CD4-positive, alpha-beta T cell treated with Interleukin-1 beta for 1 hour (primary cell): ENCODE results near the gene CD80.
A peak's percentile ranks its signal among the peaks of the same experiment; 100 is the strongest.
"Not testable (repeated sequence)": the region's sequence is repeated elsewhere in the genome, so short reads cannot be mapped to it uniquely, and the experiment has no call there.

ENCODE experiments used
- DNase-seq, 2 donors: peaks; one replicate each; pipeline ENCODE4 v3.0.0-alpha.2; 2020 to 2022

Gene CD80, protein sequence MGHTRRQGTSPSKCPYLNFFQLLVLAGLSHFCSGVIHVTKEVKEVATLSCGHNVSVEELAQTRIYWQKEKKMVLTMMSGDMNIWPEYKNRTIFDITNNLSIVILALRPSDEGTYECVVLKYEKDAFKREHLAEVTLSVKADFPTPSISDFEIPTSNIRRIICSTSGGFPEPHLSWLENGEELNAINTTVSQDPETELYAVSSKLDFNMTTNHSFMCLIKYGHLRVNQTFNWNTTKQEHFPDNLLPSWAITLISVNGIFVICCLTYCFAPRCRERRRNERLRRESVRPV

DNA sequence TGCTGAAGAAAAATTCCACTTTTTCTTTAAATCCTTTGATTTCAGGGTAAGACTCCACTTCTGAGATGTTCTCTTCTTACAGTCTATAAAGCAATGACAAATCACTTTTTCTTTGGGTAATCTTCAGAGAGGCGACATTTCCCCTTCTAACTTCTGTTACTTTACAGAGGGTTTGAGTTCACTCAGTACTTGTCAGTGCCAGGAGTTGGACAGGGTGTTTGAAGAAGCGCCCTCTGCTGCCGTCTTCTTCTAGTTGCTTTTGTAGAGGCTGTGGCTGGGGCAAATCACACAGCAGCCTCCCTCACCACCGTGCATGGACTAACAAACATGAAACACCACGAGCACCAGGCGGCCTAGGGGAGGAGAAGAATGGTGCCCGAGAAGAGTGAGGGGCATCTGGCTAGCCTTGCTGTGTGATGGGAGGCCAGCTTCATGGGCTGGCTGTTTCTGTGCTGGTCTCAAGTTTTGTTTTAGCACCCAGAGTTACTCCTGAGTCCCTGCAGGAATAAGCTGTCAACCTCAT lies at the start of gene CD80:
CD80 (minus strand) TSS at position 174 of the 523 bp plus-strand sequence. CDS start 1,886 bp downstream, outside the sequence.
- peak; percentile 66 to 79 for DNase-seq

DNA sequence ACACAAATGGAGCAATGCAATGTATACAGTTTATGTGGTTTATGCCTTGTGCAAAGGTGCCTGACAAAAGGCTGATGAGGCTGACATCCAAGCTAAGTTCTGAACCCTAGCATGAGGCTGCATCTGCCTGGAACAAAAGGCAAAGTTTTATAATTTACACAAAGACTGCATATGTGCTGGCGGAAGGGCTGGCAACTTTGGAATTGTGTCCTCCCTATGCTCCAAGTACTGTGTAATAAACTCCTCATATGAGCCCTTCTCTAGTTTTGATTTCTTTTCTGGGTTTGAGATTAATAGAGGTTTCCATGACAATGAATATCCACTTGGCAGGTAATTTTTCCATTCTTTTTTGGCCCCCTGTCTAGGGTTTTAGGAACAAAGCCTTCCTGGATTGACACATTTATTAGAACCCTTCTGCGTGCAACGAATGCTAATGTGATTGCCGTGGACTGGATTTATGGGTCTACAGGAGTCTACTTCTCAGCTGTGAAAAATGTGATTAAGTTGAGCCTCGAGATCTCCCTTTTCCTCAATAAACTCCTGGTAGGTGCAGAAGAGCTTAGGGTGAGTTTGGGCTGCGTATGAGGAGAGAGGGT lies 49.1 kb upstream of the CD80 start:
- DNase-seq: no peak

DNA sequence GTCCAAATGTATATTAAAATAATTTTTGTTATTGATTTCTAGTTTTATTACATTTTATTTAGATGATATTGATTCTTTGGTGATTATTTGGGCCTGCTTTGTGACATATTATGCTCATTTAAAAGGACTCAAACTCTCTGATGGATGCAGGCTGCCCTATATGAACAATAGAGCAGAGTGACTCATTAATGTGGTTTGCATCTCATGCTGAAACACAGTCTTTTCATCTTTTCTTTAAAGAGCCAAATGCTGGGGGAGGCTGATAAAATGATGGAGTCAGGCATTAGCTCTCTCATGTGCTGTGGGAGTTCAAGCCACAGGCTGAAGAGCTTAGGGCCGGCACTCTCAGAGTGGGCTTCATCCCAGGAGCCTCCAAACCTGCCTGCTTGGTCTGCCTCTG lies 45.5 kb upstream of the CD80 start:
- no peak for DNase-seq

DNA sequence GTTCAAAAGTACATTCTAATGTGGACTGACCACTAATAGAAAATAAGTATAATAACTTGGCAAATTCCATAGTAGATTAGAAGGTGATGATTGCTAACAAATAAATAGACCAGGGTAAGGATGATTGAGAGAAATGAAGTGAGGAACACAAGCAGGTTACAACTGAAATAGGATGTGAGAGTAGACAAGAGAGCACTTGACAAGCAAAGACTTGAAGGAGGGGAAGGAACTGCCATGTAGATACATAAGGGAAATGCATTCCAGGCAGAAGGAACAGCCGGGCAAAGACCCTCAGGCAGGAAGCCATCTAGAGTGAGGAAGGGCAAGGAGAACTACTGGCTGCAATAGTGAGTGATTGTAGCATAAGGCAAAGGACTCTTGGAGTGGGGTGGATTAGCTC lies 43.3 kb upstream of the CD80 start:
- DNase-seq: no peak

DNA sequence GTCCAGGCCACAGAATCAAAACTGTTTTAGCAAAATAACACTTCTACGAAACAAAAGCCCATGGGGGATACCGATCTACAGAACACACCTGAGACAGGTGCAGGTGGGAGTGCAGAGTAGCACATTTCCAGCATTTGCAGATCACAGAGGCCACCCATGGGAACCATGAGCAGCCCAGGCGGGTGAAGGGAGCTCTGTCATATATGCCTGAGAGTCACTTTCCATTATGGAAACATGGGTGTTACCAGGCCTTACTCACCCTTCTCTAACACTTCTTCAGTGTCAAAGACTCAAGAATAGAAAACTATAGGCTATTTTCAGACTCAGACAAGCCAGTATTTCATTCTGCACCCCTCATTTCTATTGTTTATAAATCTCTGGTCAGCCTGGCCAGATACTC lies 41.7 kb upstream of the CD80 start:
- no peak for DNase-seq

DNA sequence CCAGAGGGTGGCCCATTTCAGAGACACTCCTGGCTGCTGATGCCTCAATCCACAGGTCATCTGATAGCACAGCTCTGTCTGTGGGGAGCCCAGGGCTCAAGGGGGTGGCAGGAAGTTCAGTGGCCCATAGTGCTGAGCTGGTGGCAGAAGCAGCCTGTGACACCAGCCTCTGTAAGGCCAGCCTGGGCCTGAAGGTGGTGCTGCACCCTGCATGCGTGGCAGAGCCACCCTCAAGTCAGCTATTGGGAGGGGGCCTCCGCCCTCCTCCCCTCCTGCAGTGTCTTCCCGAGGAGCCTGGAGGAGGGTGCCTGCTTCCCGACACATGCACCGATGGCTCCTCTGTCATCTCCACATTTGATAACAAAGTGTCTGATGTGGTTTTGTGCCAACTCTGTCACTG lies 41.3 kb upstream of the CD80 start:
- DNase-seq: peak; percentile 13 to 25

DNA sequence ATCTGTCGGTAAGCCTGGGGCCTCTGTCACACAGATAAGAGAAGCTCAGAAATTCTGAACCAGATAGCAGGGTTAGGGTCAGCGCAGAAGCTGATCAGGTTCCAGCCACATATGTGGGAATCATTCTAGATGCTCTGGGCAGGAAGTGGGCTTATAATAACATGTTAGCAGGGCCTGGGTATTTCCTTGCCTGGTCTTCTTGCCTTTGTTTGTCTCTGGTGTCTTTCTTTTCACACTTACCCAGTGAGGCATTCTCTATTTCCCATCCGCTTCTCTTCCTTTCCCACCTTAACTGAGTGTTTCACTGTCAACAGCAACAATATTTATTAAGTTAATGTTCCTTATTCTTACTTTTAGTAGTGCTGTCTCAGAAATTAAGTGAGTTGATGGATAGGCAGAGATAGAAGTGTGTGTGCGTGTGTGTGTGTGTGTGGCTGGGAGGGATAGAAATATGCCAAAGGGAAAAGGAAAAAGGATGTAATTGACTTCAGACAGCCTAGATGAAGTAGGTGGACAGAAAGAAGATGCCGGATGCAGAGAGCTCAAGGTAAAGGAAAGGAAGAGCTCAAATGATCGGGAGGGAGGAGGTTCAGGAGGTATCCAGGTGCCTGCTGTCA lies 40.3 kb upstream of the CD80 start:
- no peak for DNase-seq

DNA sequence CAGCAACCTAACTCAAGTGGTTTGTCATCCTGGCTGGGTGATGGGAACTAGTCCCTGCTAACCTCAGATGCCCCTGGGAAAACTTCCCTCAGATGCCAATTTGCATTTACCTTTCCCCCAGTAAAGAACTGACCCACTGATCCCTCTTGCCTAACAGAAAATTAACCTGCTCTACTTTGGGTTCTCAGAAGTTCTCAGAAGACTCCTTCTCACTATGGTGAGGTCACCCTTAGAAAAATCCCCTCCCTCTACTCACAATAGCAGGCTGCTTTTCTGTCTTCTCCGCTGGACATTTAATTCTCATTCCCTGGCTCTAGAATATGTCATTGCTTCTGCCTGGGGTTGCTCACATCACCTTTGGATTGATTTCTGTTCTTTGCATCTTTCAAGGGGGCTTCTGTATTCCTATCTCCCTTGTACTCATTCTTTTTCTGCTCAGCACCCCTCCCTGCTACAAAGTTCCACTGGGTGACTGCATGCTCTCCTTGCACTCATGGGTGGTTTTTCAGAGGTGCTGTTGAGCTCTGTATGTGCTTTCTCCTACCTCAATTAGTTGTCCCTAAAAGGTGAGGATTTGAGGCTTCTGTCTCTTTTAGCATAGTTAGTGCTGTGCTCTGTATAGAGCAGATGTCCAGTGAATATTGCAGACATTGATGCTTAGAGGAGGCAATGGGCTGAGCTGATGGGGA lies 39.1 kb upstream of the CD80 start:
- no peak for DNase-seq

DNA sequence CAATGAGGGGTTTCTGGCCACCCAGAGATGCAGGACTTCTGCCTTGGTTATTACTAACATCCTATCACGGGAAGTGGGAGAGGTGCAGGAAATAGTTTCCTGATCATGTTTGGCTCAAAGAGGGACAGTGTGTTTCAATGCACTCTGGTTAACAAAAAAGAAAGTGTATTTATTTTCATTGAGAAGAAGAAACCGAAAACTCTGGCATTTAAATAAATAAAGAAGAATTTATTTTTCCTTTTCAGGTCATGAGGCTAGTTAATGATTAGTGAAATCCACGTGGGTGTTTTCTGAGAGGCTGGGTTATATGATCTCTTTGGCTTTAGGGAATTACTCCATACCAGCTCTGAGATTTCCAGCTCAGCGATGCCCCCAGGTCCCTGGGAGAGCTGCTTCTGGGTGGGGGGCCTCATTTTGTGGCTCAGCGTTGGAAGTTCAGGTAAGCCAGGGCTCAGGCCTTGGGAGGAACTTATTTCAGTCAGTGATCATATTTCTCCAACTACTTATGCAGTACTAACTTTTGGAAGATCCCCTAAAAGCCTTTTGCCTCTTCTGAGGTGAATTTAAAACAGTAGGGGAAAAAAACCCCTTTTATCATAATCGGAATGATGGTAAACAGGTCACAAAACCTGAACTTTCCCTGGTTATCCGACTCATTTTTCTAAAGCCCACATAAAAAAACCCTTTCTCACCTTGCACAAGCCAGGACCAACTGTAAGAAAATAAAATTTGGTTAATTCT lies 38.3 kb upstream of the CD80 start, which contains the start of gene PLA1A:
PLA1A (plus strand) TSS at position 338 of the 741 bp plus-strand sequence; CDS start at position 367, 29 bp downstream.
- no peak for DNase-seq

DNA sequence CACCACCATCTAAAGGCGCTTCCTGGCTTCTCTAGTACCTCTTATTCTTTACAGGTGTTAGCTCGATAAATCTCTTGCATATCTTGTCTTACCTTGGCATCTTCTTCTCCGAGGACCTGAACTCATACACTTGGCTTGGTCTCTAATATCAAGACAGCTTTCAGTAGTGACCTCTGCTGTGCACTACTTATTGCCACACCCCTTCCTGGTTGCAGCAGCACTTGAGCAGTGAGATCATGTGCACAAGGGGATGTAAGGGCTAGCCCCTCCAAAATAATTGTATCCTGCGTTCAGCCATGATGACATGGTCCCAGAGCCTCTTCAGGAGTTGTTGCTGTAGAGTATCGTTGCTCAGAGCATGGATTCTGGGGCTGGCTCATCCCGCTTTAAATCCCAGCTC lies 37.0 kb upstream of the CD80 start:
- no peak for DNase-seq

DNA sequence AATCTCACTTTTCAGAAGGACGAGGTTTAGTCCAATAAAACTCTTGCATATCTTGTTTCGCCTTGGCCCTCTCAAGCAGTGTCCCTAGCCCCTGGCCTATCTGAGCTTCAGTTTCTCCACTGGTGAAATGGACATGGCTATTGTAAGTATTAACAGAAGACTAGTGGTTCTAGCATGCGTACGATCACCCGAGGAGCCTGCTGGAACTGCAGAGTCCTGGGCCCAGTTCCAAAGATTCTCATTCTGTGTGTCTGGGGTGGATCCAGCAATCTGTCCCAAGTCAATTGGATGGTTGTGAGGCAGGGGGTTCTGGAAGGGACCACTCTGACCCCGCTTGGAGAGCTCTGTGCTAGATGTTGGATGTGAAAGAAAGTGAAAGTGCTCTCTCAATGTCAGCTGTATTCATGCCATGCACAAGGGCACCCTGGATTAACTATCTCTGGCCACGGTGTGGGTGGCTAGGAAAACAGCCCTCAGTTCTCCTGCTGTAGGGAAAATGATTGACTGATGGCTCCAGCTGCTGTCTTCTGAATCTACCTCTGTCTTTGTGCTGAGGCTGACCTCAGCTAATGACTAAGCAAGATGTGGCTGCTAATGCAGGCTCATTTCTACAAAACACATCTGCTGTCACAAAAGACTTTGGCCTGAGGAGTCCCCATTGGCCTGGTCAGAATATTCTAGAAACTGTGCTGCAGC lies 36.4 kb upstream of the CD80 start:
- DNase-seq: no peak

DNA sequence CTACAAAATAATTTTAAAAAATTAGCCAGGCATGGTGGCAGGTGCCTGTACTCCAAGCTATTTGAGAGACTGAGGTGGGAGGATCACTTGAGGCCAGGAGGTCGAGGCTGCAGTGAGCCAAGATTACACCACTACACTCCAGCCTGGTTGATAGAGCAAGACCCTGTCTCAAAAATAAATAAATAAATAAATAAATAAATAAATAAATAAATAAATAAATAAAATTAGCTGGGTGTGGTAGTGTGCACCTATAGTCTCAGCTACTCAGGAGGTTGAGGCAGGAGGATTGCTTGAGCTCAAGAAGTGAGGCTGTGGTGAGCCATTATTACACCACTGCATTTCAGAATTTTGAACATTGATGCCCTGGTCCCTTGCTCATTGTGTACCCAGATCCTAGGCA lies 35.5 kb upstream of the CD80 start:
- not testable (repeated sequence) for DNase-seq

DNA sequence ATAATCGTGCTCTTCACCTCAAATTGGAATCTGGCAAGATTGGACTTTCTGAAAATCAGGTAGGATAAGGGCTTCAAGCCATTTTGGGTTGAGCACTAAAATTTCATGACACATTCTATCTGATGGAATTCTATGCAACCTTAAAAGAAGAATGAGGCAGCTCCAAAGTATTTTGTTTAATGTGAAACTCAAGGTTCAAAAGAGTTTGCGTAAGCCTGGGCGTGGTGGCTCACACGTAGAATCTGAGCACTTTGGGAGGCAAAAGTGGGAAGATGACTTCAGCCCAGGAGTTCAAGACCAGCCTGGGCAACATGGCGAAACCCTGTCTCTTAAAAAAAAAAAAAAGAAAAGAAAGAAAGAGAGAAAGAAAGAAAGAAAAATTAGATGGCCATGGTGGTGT lies 34.7 kb upstream of the CD80 start:
- no peak for DNase-seq

DNA sequence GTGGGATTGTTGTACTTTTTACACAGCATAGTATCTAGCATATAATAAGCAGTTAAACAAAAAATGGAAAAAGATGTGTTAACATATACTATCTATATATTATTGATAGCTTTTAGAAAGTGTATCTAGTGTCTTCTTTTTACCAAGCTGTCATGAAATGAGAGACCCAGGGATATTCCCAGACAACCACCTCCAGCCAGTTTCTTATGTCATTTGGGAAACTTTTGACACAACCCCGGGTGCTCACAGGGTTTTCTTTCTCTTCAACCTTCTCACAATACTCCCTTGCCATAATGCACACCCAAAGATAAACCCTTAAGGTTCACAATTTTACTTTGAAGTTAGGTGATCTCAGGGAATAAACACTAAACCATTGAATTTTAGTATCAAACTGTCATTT lies 33.4 kb upstream of the CD80 start:
- no peak for DNase-seq

DNA sequence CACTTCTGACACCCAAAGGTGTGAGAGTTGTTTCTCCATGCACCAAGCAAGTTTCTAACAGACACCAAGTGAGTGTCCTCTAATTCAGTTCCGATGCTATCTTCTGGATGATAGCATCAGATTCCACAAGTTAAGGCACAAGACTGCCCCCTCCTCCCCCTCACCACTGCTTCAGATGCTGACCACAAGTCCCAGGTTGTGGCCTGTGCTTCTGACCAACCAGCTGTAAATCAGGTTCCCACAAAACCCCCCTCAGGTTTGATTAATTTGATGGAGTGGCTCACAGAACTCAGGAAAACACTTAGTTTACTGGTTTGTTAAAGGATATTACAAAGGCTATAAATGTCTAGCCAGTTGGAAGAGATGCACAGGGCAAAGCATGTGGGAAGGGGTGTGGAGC lies 31.3 kb upstream of the CD80 start:
- no peak for DNase-seq

DNA sequence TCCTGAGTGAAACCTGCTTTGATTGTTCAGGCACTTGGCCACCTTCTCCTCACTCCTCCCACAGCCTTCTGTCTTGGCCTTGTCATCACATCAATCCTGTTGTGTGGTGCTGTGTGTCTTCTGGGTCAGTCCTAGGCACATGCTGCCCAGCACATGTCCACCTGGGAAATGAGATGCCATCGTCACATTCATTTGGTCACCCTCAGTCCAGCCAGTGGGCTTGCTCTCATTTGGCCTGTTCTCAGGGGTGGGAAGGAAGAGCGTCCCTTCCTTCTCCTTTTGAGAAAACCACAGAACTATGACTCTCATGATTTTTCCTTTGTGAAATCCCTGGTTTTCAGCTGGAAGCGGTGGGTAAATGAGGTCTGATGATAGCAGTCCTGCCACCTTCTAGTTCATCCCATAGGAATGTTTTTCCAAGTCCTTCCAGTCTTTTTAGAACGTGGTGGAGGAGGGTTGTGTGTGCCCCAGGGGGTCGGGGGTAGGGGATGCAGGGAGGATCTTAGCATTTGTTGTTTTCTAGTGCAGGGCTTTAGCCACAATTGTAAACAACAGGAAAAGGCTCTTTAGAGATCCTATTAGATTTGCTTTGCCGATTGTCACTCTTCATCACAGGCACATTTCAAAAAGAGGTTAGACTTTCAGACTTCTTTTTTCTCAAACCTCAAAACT lies 29.8 kb upstream of the CD80 start:
- DNase-seq: peak in 1 of 2 donors; percentile 47

DNA sequence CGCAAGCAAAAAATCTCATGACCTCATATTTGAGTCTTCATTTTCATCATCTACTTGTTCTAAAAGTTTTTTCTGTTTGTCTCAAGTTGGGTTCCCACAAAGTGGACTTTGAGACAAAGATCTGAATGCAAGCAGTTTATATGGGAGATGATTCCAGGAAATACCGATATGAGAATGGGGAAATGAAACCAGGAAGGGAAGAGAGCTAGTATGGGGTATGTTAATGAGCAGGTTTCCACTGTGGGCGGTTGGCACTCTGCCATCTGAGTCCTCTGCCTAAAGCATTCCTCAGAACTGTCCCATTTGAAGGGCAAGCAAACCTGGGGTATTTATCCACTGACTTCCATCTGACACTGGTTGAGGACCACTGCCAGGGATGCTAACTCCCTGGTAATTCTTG lies 28.7 kb upstream of the CD80 start:
- peak in 1 of 2 donors; percentile 49 for DNase-seq

DNA sequence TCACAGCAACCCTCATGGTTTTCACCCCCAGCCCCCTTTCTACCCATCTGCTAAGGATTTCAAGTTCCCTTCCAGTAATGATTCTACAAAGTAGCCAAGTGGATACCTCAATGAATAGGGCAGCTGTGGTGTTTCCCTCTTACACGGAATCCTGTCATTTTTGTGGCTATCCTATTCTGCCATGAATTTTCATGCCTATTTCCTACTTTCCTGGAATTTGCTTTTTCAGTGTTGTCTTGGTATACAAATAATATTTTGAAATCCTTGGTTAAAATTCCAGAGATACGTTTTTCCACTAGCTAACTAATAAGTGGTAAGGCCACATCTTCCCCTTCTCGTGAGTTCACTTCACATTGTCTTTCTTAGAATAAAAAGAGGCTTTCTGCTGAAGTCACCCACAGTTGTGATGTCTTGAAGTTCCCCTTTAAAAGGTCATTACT lies 27.3 kb upstream of the CD80 start:
- no peak for DNase-seq

DNA sequence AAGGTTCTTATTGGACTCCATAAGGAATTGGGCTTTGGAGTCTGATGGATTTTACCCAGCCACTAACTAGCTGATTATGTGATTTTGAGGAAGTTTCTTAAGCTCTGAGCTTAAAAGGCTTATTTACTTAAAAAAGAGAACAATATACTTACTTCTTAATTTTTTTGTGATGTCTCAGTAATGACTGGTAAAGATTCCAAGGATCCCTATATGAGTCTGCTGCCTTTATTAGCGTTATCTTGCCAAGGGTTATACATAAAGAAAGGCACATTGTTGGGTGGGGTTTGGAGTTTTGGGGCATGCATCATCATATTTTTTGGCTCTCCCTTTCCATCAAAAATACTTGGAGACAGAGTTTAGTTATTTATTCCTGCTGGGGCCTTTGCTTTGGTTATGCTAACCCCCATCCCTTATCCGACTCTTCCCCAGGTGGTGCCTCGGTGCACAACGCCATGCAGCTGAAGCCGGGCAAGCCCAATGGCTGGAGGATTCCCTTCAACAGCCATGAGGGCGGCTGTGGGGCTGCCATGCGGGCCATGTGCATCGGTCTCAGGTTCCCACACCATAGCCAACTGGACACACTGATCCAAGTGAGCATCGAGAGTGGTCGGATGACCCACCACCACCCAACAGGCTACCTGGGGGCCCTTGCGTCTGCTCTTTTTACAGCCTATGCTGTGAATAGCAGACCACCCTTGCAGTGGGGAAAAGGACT lies 26.6 kb upstream of the CD80 start:
- DNase-seq: no peak

DNA sequence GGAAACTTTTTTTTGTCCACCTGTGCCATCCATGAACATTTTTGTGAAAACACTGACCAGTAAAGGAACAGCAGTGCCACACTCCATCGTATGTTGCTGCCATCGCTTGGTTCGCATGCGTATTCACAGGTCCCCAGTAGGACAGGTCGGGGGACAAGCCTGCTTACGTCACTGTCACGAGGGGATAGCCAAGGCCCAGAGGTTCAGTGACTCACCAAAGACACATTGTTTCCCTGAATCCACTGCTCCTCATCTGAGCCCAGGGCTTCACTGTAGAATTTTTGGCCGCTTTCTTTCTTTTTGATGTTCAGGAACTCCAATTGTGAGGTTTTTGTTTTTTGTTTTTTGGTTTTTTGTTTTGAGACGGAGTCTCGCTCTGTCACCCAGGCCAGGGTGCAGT lies 25.8 kb upstream of the CD80 start:
- no peak for DNase-seq

DNA sequence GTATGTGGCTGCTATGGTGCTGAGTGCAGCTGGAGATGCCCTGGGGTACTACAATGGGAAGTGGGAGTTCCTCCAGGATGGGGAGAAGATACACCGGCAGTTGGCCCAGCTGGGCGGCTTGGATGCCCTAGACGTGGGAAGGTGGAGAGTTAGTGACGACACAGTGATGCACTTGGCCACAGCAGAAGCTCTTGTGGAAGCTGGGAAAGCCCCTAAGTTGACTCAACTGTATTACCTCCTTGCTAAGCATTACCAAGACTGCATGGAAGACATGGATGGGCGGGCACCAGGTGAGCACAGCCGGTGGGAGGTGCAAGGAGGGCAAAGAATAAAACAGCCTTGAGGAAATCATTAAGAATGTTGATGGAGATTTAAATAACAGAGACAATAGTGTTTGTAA lies 22.8 kb upstream of the CD80 start:
- peak; percentile 22 to 49 for DNase-seq
